ENCODE measurements around the gene CEP152. TPM values are rescaled to one million over a fixed set of nuclear protein-coding genes. Genes with fewer than 3 reads are reported as not detected.

Gene CEP152
- total RNA-seq, 2 experiments from 2014 or later: 38.4 to 58.9 TPM

DNA sequence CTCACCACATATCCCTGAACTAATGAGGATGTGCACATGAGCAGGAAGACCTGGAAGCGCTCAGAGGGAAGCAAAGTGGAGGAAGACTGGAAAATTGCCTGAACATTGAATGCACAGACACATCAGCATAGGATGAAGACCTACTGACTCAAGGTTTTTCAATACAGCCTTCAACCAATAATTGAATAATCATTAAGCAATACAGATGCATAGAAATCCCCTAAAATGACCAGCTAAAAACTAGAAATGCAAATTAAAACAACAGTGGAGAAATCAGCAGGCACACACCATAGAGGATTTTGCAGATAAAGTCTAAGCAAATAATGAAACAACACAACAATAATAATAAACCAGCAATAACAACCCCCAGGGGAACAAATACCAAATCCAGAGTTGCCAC, 80.4 kb downstream of the CEP152 start:
- peaks cover 2% of the 10 kb centered on the region for H3K9me3 Mint-ChIP-seq (ENCODE audit: low read depth)
- H3K4me1 Mint-ChIP-seq: no peaks in the 10 kb centered on the region
- peaks cover 65% of the 10 kb centered on the region for H3K36me3 Mint-ChIP-seq
- ATAC-seq: no peak
- H3K27ac Mint-ChIP-seq: no peak overlapping the region
- no peak overlapping the region for H3K4me3 Mint-ChIP-seq
- H3K27me3 Mint-ChIP-seq: no peaks in the 10 kb centered on the region
- no peak for DNase-seq
- CTCF ChIA-PET: no interaction called here

GRCh38 chr15:48723969-48724368, 86.9 kb downstream of the CEP152 start:
- H3K27ac Mint-ChIP-seq: no peak overlapping the region
- peaks cover 2% of the 10 kb centered on the region for H3K4me1 Mint-ChIP-seq
- peaks cover 33% of the 10 kb centered on the region for H3K36me3 Mint-ChIP-seq
- H3K27me3 Mint-ChIP-seq: no peaks in the 10 kb centered on the region
- CTCF ChIA-PET: no interaction called here
- no peak for ATAC-seq
- H3K4me3 Mint-ChIP-seq: no peak overlapping the region
- H3K9me3 Mint-ChIP-seq (ENCODE audit: low read depth): no peaks in the 10 kb centered on the region
- no peak for DNase-seq

DNA sequence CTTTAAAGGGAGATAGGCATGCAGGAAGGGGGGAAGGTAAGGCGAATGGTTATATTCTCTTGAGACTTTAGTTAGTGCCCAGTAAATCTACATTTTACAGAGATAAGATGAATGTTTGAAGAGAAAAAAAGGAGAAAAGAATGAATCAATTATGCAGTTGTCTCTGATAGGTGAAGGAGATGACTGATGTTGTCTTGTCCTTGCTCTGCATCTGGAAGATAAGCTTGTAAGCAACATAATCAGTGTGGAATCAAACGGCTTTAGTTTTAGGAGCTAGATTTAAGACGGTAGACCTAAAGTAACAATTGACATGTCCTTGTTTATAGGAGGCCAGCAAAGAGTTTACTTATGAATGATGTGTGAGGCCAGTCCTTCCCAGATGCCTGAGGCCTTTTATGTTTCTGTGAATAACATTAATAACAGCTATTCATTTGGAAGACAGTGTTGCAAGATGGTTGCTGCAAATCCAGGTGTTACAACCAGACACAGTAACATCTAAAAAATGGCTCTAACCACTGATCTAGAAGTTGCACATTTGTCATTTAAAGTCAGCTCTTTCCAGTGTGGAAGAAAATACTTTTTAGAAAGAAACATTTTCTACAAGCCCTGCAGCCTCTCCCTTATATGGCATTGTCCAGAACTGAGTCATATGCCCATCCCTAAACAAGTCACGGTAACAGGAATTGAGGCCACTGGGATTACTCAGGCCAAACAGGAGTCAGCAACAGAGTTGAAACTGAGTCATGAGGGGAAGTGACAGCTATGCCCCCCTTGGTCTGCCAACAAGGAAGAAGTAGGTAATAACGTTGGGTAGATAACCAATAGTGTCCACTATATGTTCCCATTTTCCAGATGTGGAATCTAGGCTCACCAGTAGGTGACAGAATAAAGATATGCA, 87.9 kb downstream of the CEP152 start:
- Mint-ChIP-seq H3K4me1 (peaks cover 2% of the 10 kb centered on the region), H3K4me3 (no peak overlapping the region), H3K27me3 (no peaks in the 10 kb centered on the region), H3K27ac (no peak overlapping the region), H3K9me3 (ENCODE audit: low read depth) (no peaks in the 10 kb centered on the region), H3K36me3 (peaks cover 25% of the 10 kb centered on the region)
- ATAC-seq (no peak), DNase-seq (no peak)
- CTCF ChIA-PET: interaction anchor here (1.0 kb wide), 1 partner anchor 12 kb away, joined by 3 read pairs; no protein-coding TSS in a partner anchor

DNA sequence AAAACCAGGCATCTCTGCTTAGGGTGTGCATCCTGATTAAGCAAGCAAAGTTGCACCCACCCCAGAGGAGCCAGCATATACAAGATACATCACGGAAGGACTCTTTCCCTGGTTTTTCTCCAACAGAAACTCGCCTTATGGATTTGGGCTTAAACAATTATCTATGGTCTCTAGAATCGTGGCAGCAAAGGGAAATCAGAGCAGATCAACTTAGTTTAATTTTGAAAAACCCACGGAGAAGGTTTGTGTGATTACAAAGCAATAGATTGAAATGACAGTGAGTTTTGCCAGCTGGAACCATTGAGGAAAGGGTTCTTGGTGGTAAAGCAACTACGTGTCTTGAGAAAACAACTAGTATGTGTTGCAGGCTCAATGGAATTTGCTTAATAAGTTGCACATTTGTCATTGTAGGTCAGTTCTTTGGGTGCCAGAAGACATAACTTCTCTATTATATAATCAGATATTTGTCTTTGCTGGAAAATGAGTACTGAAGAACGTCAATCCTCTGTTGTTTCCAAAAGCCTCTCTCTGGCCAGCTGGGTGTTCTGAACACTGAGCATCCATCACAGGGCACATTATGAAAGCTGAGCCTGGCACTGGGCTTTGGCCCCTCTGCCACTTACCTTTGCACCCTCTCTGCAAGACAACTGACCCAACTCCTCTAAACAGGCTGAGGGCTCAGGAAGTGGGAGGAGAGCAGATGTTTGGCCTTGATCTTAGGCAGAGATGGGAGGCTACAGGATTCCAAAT, 89.6 kb downstream of the CEP152 start:
- no peak for ATAC-seq
- H3K4me3 Mint-ChIP-seq: no peak overlapping the region
- H3K27ac Mint-ChIP-seq: no peak overlapping the region
- peaks cover 2% of the 10 kb centered on the region for H3K9me3 Mint-ChIP-seq (ENCODE audit: low read depth)
- H3K27me3 Mint-ChIP-seq: no peaks in the 10 kb centered on the region
- peaks cover 2% of the 10 kb centered on the region for H3K4me1 Mint-ChIP-seq
- no peak for DNase-seq
- H3K36me3 Mint-ChIP-seq: peaks cover 20% of the 10 kb centered on the region
- CTCF ChIA-PET: interaction anchor here (1.2 kb wide), 1 partner anchor 10 kb away, joined by 3 read pairs; no protein-coding TSS in a partner anchor

DNA sequence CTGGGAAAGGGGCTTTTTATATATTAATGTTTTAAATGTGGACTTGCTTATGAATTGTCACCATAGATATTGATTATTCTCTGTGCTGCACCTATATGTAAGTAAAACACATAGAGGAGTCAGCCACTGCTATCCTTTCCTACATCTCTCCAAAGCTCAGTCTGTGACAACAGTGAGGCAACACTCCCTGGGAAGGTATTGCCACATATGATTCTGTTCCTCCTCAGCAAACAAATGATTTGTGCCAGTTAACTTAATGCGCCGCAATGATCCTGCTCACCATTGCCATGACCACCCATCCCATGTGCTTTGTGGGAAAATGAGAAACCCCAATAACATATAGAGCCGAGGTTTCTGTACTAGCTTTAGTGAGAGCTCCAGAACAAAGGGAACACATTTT, 90.2 kb downstream of the CEP152 start:
- DNase-seq (no peak), ATAC-seq (no peak)
- no peak overlapping the region for H3K4me3 Mint-ChIP-seq
- CTCF ChIA-PET: interaction anchor here (1.2 kb wide), 1 partner anchor 9 kb away, joined by 3 read pairs; no protein-coding TSS in a partner anchor
- H3K9me3 Mint-ChIP-seq (ENCODE audit: low read depth): peaks cover 6% of the 10 kb centered on the region
- peaks cover 26% of the 10 kb centered on the region for H3K36me3 Mint-ChIP-seq
- no peaks in the 10 kb centered on the region for H3K27me3 Mint-ChIP-seq
- H3K4me1 Mint-ChIP-seq: peaks cover 2% of the 10 kb centered on the region
- H3K27ac Mint-ChIP-seq: no peak overlapping the region

GRCh38 chr15:48719668-48720067, 91.2 kb downstream of the CEP152 start:
- DNase-seq: no peak
- Mint-ChIP-seq H3K4me1 (peaks cover 2% of the 10 kb centered on the region), H3K36me3 (peaks cover 27% of the 10 kb centered on the region), H3K4me3 (no peak overlapping the region), H3K27me3 (no peaks in the 10 kb centered on the region), H3K9me3 (ENCODE audit: low read depth) (peaks cover 8% of the 10 kb centered on the region), H3K27ac (no peak overlapping the region)
- ATAC-seq: no peak
- CTCF ChIA-PET: no interaction called here

DNA sequence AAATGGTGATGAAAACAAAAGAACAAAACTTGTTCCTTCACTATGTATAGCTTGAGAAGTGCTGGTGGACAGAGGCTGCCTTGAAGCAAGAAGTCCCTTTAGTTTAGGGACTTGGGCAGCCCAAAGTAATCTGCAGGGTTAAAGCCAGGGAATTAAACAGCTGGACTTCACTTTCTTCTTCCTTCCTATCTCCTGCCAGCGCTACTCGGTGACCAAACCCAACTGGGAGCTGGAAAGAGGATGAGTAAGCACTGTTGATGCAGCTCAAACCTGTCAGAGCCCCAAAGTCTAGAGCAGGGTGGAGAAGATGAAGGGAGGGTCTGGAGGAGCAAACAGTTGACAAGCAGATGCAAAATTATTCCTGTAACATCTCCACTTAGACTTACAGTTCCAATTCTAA, 92.2 kb downstream of the CEP152 start:
- Mint-ChIP-seq H3K4me3 (no peak overlapping the region), H3K27me3 (no peaks in the 10 kb centered on the region), H3K27ac (no peak overlapping the region), H3K4me1 (peaks cover 2% of the 10 kb centered on the region), H3K36me3 (peaks cover 27% of the 10 kb centered on the region), H3K9me3 (ENCODE audit: low read depth) (peaks cover 8% of the 10 kb centered on the region)
- DNase-seq (no peak), ATAC-seq (no peak)
- CTCF ChIA-PET: no interaction called here

DNA sequence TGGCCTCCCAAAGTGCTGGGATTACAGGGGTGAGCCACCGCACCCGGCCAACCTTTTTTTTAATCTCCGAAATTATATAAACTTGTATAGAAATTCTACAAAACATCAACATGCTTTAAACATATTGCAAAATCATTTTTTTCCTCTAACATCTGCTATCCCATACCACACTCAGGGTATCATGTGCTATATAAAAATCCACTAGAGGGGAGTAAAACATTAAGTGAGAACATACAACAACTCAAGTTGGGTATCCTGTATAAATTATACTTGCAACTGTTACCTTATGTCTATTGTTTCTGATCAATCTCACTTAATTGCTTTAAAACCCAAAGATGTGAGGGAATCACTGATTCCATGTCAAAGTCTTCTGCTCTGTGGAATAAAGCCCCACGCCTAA, 93.4 kb downstream of the CEP152 start:
- Mint-ChIP-seq H3K9me3 (ENCODE audit: low read depth) (peaks cover 8% of the 10 kb centered on the region), H3K27ac (no peak overlapping the region), H3K36me3 (peaks cover 27% of the 10 kb centered on the region), H3K27me3 (no peaks in the 10 kb centered on the region), H3K4me1 (peaks cover 2% of the 10 kb centered on the region), H3K4me3 (no peak overlapping the region)
- CTCF ChIA-PET: no interaction called here
- ATAC-seq (no peak), DNase-seq (no peak)

GRCh38 chr15:48712546-48712945, 98.3 kb downstream of the CEP152 start:
- no peak overlapping the region for H3K27ac Mint-ChIP-seq
- no peak for DNase-seq
- CTCF ChIA-PET: no interaction called here

DNA sequence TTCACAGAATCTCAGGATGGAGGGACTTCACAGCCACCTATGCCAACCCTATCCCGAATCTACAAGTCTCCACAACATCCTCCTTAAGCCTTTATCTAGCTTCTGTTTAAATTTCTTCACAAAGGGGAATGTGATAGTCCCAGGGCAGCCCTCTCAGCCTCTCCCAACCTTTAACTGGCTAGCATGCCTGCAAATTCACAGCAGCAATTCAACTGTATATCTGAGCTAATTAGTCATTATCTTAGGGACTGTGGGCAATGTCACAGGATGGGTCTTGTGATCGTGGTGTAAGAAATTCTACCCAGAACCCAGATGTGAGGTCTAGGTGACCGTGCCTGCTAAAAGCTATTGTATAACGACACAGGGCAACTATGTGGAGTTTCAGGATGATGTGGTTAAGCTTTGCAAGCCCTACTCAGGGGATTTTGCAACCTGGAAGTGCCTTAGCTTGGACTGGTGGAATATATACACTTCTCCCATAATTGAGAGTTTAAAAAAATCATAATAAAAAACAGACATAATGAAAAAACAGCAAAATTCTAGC, 99.8 kb downstream of the CEP152 start:
- no peak for ATAC-seq
- no peak overlapping the region for H3K27ac Mint-ChIP-seq
- no peak overlapping the region for H3K4me3 Mint-ChIP-seq
- CTCF ChIA-PET: interaction anchor here (1.0 to 1.1 kb wide), 3 partner anchors 10 to 374 kb away, joined by 3 read pairs; no protein-coding TSS in a partner anchor
- no peaks in the 10 kb centered on the region for H3K4me1 Mint-ChIP-seq
- H3K9me3 Mint-ChIP-seq (ENCODE audit: low read depth): peaks cover 8% of the 10 kb centered on the region
- H3K27me3 Mint-ChIP-seq: peaks cover 26% of the 10 kb centered on the region
- H3K36me3 Mint-ChIP-seq: peaks cover 17% of the 10 kb centered on the region
- DNase-seq: no peak

More at GRCh38 chr15:48712546-48712945, 98.3 kb downstream of the CEP152 start:
- peaks cover 8% of the 10 kb centered on the region for H3K9me3 Mint-ChIP-seq (ENCODE audit: low read depth)
- no peak overlapping the region for H3K4me3 Mint-ChIP-seq
- H3K4me1 Mint-ChIP-seq: no peaks in the 10 kb centered on the region
- H3K36me3 Mint-ChIP-seq: peaks cover 25% of the 10 kb centered on the region
- ATAC-seq: no peak
- peaks cover 16% of the 10 kb centered on the region for H3K27me3 Mint-ChIP-seq

DNA sequence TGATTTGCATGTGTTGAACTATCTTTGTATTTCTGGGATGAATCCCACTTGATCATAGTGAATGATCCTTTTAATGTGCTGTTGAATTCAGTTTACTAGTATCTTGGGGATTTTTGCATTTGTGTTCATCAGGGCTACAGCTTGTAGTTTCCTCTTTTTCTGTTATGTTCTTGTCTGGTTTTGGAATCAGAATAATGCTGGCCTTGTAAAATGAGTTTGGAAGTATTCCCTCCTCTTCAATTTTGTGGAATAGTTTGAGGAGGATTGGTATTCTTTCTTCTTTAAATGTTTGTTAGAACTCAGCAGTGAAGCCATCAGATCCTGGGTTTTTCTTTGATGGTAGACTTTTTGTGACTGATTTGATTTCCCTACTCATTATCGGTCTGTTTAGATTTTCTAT, 102.2 kb downstream of the CEP152 start:
- Mint-ChIP-seq H3K27ac (no peak overlapping the region), H3K4me1 (no peaks in the 10 kb centered on the region), H3K36me3 (peaks cover 9% of the 10 kb centered on the region), H3K9me3 (ENCODE audit: low read depth) (peaks cover 6% of the 10 kb centered on the region), H3K27me3 (peaks cover 30% of the 10 kb centered on the region), H3K4me3 (no peak overlapping the region)
- ATAC-seq (no peak), DNase-seq (no peak)
- CTCF ChIA-PET: no interaction called here

- DNase-seq: no peak
- H3K27ac Mint-ChIP-seq: no peak overlapping the region
- H3K27me3 Mint-ChIP-seq: peaks cover 30% of the 10 kb centered on the region
- H3K4me3 Mint-ChIP-seq: no peak overlapping the region
- H3K36me3 Mint-ChIP-seq: peaks cover 4% of the 10 kb centered on the region
- peaks cover 6% of the 10 kb centered on the region for H3K9me3 Mint-ChIP-seq (ENCODE audit: low read depth)
- H3K4me1 Mint-ChIP-seq: no peaks in the 10 kb centered on the region
- no peak for ATAC-seq
- CTCF ChIA-PET: no interaction called here
Observed at GRCh38 chr15:48705381-48705780, 105.5 kb downstream of the CEP152 start.

DNA sequence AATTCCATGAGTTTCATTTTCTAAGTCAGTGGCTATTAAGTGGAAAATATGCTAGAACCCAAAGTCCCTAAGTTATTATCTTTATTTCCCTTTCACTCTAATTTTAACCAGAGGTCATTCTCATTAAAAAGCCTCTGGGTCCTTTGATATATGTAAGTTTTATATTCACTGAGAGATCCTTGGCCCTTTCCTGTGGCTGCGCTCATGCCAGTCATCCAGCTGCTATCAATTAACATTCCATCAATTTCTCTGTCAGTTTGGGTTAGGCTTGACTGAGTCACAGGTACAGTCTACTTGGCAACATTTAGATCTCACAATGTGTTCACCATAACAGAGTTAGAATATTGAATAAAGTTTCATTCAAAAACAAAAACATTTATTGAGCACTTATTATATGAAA, 107.3 kb downstream of the CEP152 start:
- no peak overlapping the region for H3K4me3 Mint-ChIP-seq
- ATAC-seq: no peak
- H3K27ac Mint-ChIP-seq: no peak overlapping the region

More for the DNA sequence above, 107.3 kb downstream of the CEP152 start:
- Mint-ChIP-seq H3K9me3 (ENCODE audit: low read depth) (peaks cover 6% of the 10 kb centered on the region), H3K27me3 (peaks cover 19% of the 10 kb centered on the region), H3K4me1 (no peaks in the 10 kb centered on the region), H3K36me3 (peaks cover 1% of the 10 kb centered on the region)
- no peak for DNase-seq
- CTCF ChIA-PET: no interaction called here
